ENCODE data around the gene MGAT5B.

Gene MGAT5B

GRCh38 chr17:76943781-76944213 lies 75.6 kb downstream of the MGAT5B start:
- Histone ChIP-seq H4K20me1 (ENCODE audit: insufficient read depth, low read length) (no peaks in the 10 kb centered on the region), H3K9me2 (replicated peaks; ENCODE audit: insufficient read depth, low read length) (no peaks in the 10 kb centered on the region), H3K79me2 (ENCODE audit: low read length) (no peaks in the 10 kb centered on the region), H3K27ac (ENCODE audit: low read length) (no peak overlapping the region), H3K36me3 (replicated peaks; ENCODE audit: insufficient read depth, low read length) (no peaks in the 10 kb centered on the region), H3K4me2 (ENCODE audit: low read depth, low read length) (no peak overlapping the region), H3K9me3 (replicated peaks; ENCODE audit: insufficient read depth, low read length) (no peaks in the 10 kb centered on the region), H3F3A (ENCODE audit: insufficient read depth, low read length) (no peaks in the 10 kb centered on the region), H3K4me1 (ENCODE audit: low read length) (peaks cover 3% of the 10 kb centered on the region; the same call in 1 of the 2 replicates), H3K9ac (ENCODE audit: low read length) (no peak overlapping the region), H2AFZ (ENCODE audit: low read length) (no peak overlapping the region), H3K27me3 (replicated peaks; ENCODE audit: insufficient read depth, low read length) (peaks cover 20% of the 10 kb centered on the region), H3K4me3 (ENCODE audit: low read length) (no peak overlapping the region)
- DNase-seq = no peak
- TF ChIP-seq EZH2 (optimal IDR thresholded peaks at IDR 0.05; ENCODE audit: low read depth, low read length) (no peak), CTCF (IDR thresholded peaks at IDR 0.05; ENCODE audit: low read length) (no peak), EZH2phosphoT487 (IDR thresholded peaks at IDR 0.05; ENCODE audit: low read length) (no peak)

GRCh38 chr17:76944477-76944876 lies 76.3 kb downstream of the MGAT5B start:
- no peak overlapping the region for H3K27ac ChIP-seq (ENCODE audit: low read length)
- DNase-seq = no peak
- H4K20me1 ChIP-seq (ENCODE audit: insufficient read depth, low read length) = no peaks in the 10 kb centered on the region
- H3K27me3 ChIP-seq (replicated peaks; ENCODE audit: insufficient read depth, low read length) = peaks cover 25% of the 10 kb centered on the region
- peaks cover 3% of the 10 kb centered on the region; the same call in 1 of the 2 replicates for H3K4me1 ChIP-seq (ENCODE audit: low read length)
- H3K4me2 ChIP-seq (ENCODE audit: low read depth, low read length) = no peak overlapping the region
- H3K9me3 ChIP-seq (replicated peaks; ENCODE audit: insufficient read depth, low read length) = no peaks in the 10 kb centered on the region
- no peaks in the 10 kb centered on the region for H3K79me2 ChIP-seq (ENCODE audit: low read length)
- H3K9ac ChIP-seq (ENCODE audit: low read length) = no peak overlapping the region
- no peaks in the 10 kb centered on the region for H3K9me2 ChIP-seq (replicated peaks; ENCODE audit: insufficient read depth, low read length)
- H3K4me3 ChIP-seq (ENCODE audit: low read length) = no peak overlapping the region
- no peaks in the 10 kb centered on the region for H3F3A ChIP-seq (ENCODE audit: insufficient read depth, low read length)
- no peak overlapping the region for H2AFZ ChIP-seq (ENCODE audit: low read length)
- H3K36me3 ChIP-seq (replicated peaks; ENCODE audit: insufficient read depth, low read length) = no peaks in the 10 kb centered on the region
- TF ChIP-seq CTCF (IDR thresholded peaks at IDR 0.05; ENCODE audit: low read length) (no peak), EZH2 (optimal IDR thresholded peaks at IDR 0.05; ENCODE audit: low read depth, low read length) (no peak), EZH2phosphoT487 (IDR thresholded peaks at IDR 0.05; ENCODE audit: low read length) (no peak)

- Histone ChIP-seq H3K27me3 (replicated peaks; ENCODE audit: insufficient read depth, low read length) (peaks cover 17% of the 10 kb centered on the region), H3K36me3 (replicated peaks; ENCODE audit: insufficient read depth, low read length) (no peaks in the 10 kb centered on the region), H3F3A (ENCODE audit: insufficient read depth, low read length) (no peaks in the 10 kb centered on the region), H3K4me3 (ENCODE audit: low read length) (no peak overlapping the region), H2AFZ (ENCODE audit: low read length) (no peak overlapping the region), H3K9me3 (replicated peaks; ENCODE audit: insufficient read depth, low read length) (no peaks in the 10 kb centered on the region), H3K27ac (ENCODE audit: low read length) (no peak overlapping the region), H3K9me2 (replicated peaks; ENCODE audit: insufficient read depth, low read length) (no peaks in the 10 kb centered on the region), H3K4me2 (ENCODE audit: low read depth, low read length) (no peak overlapping the region), H4K20me1 (ENCODE audit: insufficient read depth, low read length) (no peaks in the 10 kb centered on the region), H3K9ac (ENCODE audit: low read length) (no peak overlapping the region), H3K79me2 (ENCODE audit: low read length) (no peaks in the 10 kb centered on the region), H3K4me1 (ENCODE audit: low read length) (peaks cover 3% of the 10 kb centered on the region; the same call in 1 of the 2 replicates)
- TF ChIP-seq CTCF (IDR thresholded peaks at IDR 0.05; ENCODE audit: low read length) = no peak
- TF ChIP-seq EZH2 (optimal IDR thresholded peaks at IDR 0.05; ENCODE audit: low read depth, low read length) = no peak
- TF ChIP-seq EZH2phosphoT487 (IDR thresholded peaks at IDR 0.05; ENCODE audit: low read length) = no peak
- no peak for DNase-seq
Measured at GRCh38 chr17:76946111-76946771, 78.0 kb downstream of the MGAT5B start.
